CD4-positive, alpha-beta memory T cell (primary cell): ENCODE measurements around the gene ZNF133. TPM values are rescaled to one million over a fixed set of nuclear protein-coding genes. Genes with fewer than 3 reads are reported as not detected.
"Not testable (repeated sequence)": the region's sequence is repeated elsewhere in the genome, so short reads cannot be mapped to it uniquely, and the experiment has no call there.

Experiments used
- CTCF ChIA-PET: fragments of 350-600 bp; sonication (Branson Sonifier 250); formaldehyde crosslinking; loops from one replicate; lab custom pipeline; 2021; ENCODE audit warnings: inconsistent platforms; ENCODE audit not compliant: partially characterized antibody; lab: Charles Lee
- POLR2A ChIA-PET: fragments of 350-600 bp; sonication (Branson Sonifier 250); formaldehyde crosslinking; loops from one replicate; lab custom pipeline; 2021; ENCODE audit not compliant: partially characterized antibody; lab: Charles Lee
- DNase-seq, 5 donors: peaks; one replicate each; pipeline versions ENCODE4 v3.0.0 to v3.0.0-alpha.2; 2020 to 2022; ENCODE audit warnings: mixed read lengths in 1 of 5
- H3K27ac ChIP-seq: one replicate; pipeline ENCODE4 v1.7.0; 2013; ENCODE audit warnings: low read depth, low read length
- H3K27me3 ChIP-seq: 2 replicates; pipeline ENCODE4 v1.7.0; 2013; ENCODE audit warnings: mild to moderate bottlenecking, low read length, moderate library complexity; ENCODE audit not compliant: insufficient read depth
- H3K36me3 ChIP-seq: 2 replicates; pipeline ENCODE4 v1.7.0; 2013; ENCODE audit warnings: mild to moderate bottlenecking, low read length, moderate library complexity; ENCODE audit not compliant: insufficient read depth
- H3K4me1 ChIP-seq: 2 replicates; pipeline ENCODE4 v1.7.0; 2013; ENCODE audit warnings: mild to moderate bottlenecking, low read length, moderate library complexity; ENCODE audit not compliant: insufficient read depth
- H3K4me3 ChIP-seq, 2 donors: one replicate each; pipeline ENCODE4 v1.7.0; 2013; ENCODE audit warnings: low read length in 2 of 2, mild to moderate bottlenecking in 1 of 2
- H3K9me3 ChIP-seq, 2 donors: one replicate each; pipeline ENCODE4 v1.7.0; 2013; ENCODE audit warnings: low read length in 2 of 2, control low read depth in 1 of 2; ENCODE audit not compliant: control insufficient read depth in 1 of 2
- H3K27ac Mint-ChIP-seq, 7 donors: one replicate each; pipeline ENCODE4 v1.8.0; 2020 to 2021; ENCODE audit warnings: mixed read lengths in 7 of 7, mild to moderate bottlenecking in 6 of 7, inconsistent platforms in 3 of 7, moderate library complexity in 3 of 7
- H3K27me3 Mint-ChIP-seq, 2 donors: one replicate each; pipeline ENCODE4 v1.8.0; 2020 to 2021; ENCODE audit warnings: mixed read lengths in 2 of 2
- H3K36me3 Mint-ChIP-seq, 2 donors: one replicate each; pipeline ENCODE4 v1.8.0; 2020 to 2021; ENCODE audit warnings: mixed read lengths in 2 of 2, inconsistent platforms in 1 of 2, mild to moderate bottlenecking in 1 of 2
- H3K4me1 Mint-ChIP-seq, 4 donors: one replicate each; pipeline ENCODE4 v1.8.0; 2020 to 2021; ENCODE audit warnings: mixed read lengths in 4 of 4, mild to moderate bottlenecking in 1 of 4
- H3K4me3 Mint-ChIP-seq, 8 donors: one replicate each; pipeline ENCODE4 v1.8.0; 2020 to 2021; ENCODE audit warnings: mixed read lengths in 8 of 8, mild to moderate bottlenecking in 7 of 8, moderate library complexity in 6 of 8, inconsistent platforms in 3 of 8
- H3K9me3 Mint-ChIP-seq, 8 donors: one replicate each; pipeline ENCODE4 v1.8.0; 2020 to 2021; ENCODE audit warnings: mixed read lengths in 8 of 8, mild to moderate bottlenecking in 5 of 8, inconsistent platforms in 3 of 8, moderate library complexity in 1 of 8
- intact Hi-C: fragments of 100-400 bp; cut with micrococcal nuclease; formaldehyde crosslinking; loops from one replicate; pipeline ENCODE4 v1.15.1; 2023
- polyA plus RNA-seq, 2 donors: library from polyadenylated mRNA; unstranded; fragments of 300-500 nt; fragmentation: Illumina TruSeq; gene quantifications; one replicate each; pipeline ENCODE4 v1.2.3, GENCODE V29; 2021
- total RNA-seq, 2 experiments: library from RNA; stranded (reverse); gene quantifications; one replicate each; pipeline ENCODE4 v1.2.3, GENCODE V29; 2021

Gene ZNF133
- total and polyA plus RNA-seq, 4 experiments from 2014 or later, result 4.0 to 11.8 (median 8.9) TPM

GRCh38 chr20:18321316-18321715, 33.0 kb downstream of the ZNF133 start:
- DNase-seq, result no peak
- H3K4me1 Mint-ChIP-seq, result no peaks in the 10 kb centered on the region
- no peak overlapping the region for H3K4me3 ChIP-seq
- ChIA-PET POLR2A (no interaction called here), CTCF (interaction anchor here (0.6 kb wide), 1 partner anchor 490 kb away, joined by 3 read pairs; no protein-coding TSS in a partner anchor)
- no peaks in the 10 kb centered on the region for H3K36me3 ChIP-seq
- H3K36me3 Mint-ChIP-seq, result peaks cover 0 to 17% of the 10 kb centered on the region in 2 donors
- H3K9me3 Mint-ChIP-seq, result peaks cover 0 to 6% (median under 1%) of the 10 kb centered on the region in 8 donors
- H3K27me3 Mint-ChIP-seq, result no peaks in the 10 kb centered on the region
- H3K27me3 ChIP-seq, result no peaks in the 10 kb centered on the region
- intact Hi-C loops, result no loop called here
- no peak overlapping the region for H3K4me3 Mint-ChIP-seq
- no peak overlapping the region for H3K27ac ChIP-seq
- no peaks in the 10 kb centered on the region for H3K9me3 ChIP-seq
- H3K27ac Mint-ChIP-seq, result no peak overlapping the region
- no peaks in the 10 kb centered on the region for H3K4me1 ChIP-seq

DNA sequence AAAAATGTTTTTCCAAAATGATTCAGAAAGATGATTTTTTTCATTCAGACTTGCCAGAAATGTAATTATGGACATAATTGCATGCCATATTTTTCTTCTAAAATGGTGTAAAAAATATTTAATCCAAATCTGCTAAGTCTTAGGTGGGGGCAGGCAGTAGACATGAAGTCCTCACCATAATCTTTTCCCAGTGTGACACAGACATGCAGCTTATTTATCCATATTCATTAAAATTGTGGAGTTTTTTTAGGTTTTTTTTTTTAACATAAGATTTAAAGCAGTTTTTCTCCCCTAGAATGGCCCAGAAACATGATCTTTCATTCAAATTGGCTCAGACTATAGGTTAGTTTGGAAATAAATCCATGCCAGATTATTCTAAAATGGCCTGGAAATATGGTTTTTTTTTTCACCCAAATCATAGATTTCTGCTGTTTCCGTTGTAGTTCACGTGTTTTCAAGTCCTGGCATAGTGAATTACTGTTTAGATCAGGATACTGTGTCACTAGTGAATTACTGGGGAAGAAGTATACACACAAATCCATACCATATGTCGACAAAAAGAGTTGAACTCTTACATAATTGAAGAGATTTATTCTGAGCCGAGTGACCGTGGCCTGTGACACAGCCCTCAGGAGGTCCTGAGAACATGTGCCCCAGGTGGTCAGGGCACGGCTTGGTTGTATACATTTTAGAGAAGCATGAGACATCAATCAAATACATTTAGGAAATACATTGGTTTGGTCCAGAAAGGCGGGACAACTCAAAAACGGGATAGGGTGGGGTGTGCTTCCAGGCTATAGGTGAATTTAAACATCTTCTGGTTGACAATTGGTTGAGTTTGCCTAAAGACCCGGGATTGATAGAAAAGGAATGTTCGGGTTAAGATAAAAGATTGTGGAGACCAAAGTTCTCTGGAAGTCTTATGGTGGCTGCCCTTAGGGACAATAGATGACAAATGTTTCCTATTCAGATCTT, 33.9 kb downstream of the ZNF133 start:
- ChIA-PET POLR2A (no interaction called here), CTCF (no interaction called here)
- Mint-ChIP-seq H3K36me3 (peaks cover 0 to 11% of the 10 kb centered on the region in 2 donors), H3K27ac (peak overlapping the region in 1 of 7 donors; percentile 63), H3K27me3 (no peaks in the 10 kb centered on the region), H3K4me3 (no peak overlapping the region), H3K4me1 (no peaks in the 10 kb centered on the region), H3K9me3 (peaks cover 0 to 13% (median 5%) of the 10 kb centered on the region in 8 donors)
- Histone ChIP-seq H3K27ac (no peak overlapping the region), H3K36me3 (no peaks in the 10 kb centered on the region), H3K9me3 (no peaks in the 10 kb centered on the region), H3K4me3 (no peak overlapping the region), H3K27me3 (no peaks in the 10 kb centered on the region), H3K4me1 (no peaks in the 10 kb centered on the region)
- no peak for DNase-seq
- intact Hi-C loops, result no loop called here

DNA sequence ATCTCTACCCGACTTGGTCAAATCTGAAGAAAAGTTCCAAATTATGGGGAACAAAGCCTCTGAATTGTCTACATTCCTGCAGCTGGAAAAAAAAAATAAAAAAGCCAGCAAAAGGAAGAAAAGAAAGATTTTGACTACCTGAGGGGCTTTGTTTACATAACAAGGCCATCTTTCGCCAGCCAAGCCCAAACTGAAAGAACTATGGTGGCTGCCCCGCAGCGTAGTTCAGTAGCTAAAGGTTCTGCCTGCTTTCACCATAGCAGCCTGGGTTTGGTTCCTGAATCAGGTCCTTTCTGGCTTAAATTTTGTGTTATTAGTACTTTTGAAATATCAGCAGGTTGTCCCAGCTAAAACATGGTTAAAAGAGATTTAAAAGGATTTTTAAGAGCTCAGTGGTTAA, 35.4 kb downstream of the ZNF133 start:
- CTCF ChIA-PET, result no interaction called here
- Histone ChIP-seq H3K4me1 (no peaks in the 10 kb centered on the region), H3K27me3 (no peaks in the 10 kb centered on the region), H3K9me3 (no peaks in the 10 kb centered on the region), H3K27ac (no peak overlapping the region), H3K36me3 (no peaks in the 10 kb centered on the region), H3K4me3 (no peak overlapping the region)
- Mint-ChIP-seq H3K4me3 (no peak overlapping the region), H3K27me3 (no peaks in the 10 kb centered on the region), H3K36me3 (peaks cover 1 to 3% of the 10 kb centered on the region in 2 donors), H3K4me1 (no peaks in the 10 kb centered on the region), H3K9me3 (peaks cover 0 to 23% (median 9%) of the 10 kb centered on the region in 8 donors), H3K27ac (no peak overlapping the region)
- POLR2A ChIA-PET, result no interaction called here
- no peak for DNase-seq
- intact Hi-C loops, result no loop called here

DNA sequence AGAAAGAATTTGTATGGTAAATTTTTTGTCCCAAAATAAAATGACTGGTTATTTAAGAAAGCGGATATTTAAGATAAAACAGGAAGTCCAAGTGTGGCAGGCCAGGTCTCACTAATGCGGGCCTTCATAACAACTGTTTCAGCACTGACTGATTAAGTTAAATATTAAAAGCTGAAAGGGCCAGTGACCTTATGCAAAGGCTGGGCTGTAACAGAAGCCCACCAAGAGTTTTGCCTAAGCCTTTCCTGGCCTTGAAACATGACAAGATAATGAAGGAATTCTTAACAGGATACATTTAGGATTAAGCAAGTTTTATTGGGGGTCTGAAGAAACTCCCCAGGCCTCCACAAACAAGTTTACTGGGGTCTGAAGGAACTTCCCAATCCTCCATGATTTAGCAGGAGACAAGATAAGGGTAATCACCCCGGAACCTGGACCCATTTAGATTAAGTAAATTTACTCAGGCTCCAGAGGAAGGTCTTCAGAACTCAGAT, 36.3 kb downstream of the ZNF133 start:
- DNase-seq, result no peak
- H3K27ac Mint-ChIP-seq, result no peak overlapping the region
- H3K4me1 Mint-ChIP-seq, result no peaks in the 10 kb centered on the region
- H3K27me3 ChIP-seq, result no peaks in the 10 kb centered on the region
- peaks cover 0 to 31% (median 15%) of the 10 kb centered on the region in 8 donors for H3K9me3 Mint-ChIP-seq
- intact Hi-C loops, result no loop called here
- POLR2A ChIA-PET, result no interaction called here
- no peaks in the 10 kb centered on the region for H3K9me3 ChIP-seq
- H3K4me3 Mint-ChIP-seq, result no peak overlapping the region
- no peaks in the 10 kb centered on the region for H3K27me3 Mint-ChIP-seq
- H3K36me3 ChIP-seq, result no peaks in the 10 kb centered on the region
- CTCF ChIA-PET, result no interaction called here
- H3K36me3 Mint-ChIP-seq, result peaks cover 1 to 3% of the 10 kb centered on the region in 2 donors
- H3K4me1 ChIP-seq, result no peaks in the 10 kb centered on the region
- no peak overlapping the region for H3K27ac ChIP-seq
- H3K4me3 ChIP-seq, result no peak overlapping the region

DNA sequence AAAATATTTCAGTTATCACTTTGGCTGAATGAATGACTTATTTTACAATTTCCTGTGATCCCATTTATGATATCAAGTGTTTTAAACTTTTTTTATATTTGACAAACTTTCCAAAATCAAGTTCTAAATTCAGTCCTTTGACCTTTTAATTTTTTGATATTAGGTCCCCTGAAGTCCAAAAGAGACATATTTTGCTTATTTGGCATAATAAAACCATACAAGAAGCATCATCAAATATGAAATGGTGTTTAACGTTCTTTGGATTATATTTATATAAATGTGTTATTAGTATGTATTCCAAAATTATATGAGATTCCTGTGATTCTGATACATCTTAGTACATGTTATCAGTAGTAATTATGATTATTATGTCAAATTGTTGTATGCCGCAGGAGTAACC, 38.7 kb downstream of the ZNF133 start:
- CTCF ChIA-PET, result no interaction called here
- peaks cover 0 to 55% (median 34%) of the 10 kb centered on the region in 8 donors for H3K9me3 Mint-ChIP-seq

GRCh38 chr20:18331694-18332093, 43.4 kb downstream of the ZNF133 start:
- Histone ChIP-seq H3K4me1 (no peaks in the 10 kb centered on the region), H3K9me3 (peaks cover 0 to 4% of the 10 kb centered on the region in 2 donors), H3K27me3 (no peaks in the 10 kb centered on the region), H3K4me3 (no peak overlapping the region), H3K27ac (no peak overlapping the region), H3K36me3 (no peaks in the 10 kb centered on the region)
- H3K36me3 Mint-ChIP-seq, result peaks cover 3 to 9% of the 10 kb centered on the region in 2 donors
- DNase-seq, result no peak
- H3K27me3 Mint-ChIP-seq, result no peaks in the 10 kb centered on the region
- no peaks in the 10 kb centered on the region for H3K4me1 Mint-ChIP-seq
- ChIA-PET POLR2A (no interaction called here), CTCF (no interaction called here)
- intact Hi-C loops, result no loop called here
- peaks cover 0 to 76% (median 50%) of the 10 kb centered on the region in 8 donors for H3K9me3 Mint-ChIP-seq
- no peak overlapping the region for H3K4me3 Mint-ChIP-seq
- H3K27ac Mint-ChIP-seq, result no peak overlapping the region

More for the DNA sequence above, 38.7 kb downstream of the ZNF133 start:
- Mint-ChIP-seq H3K36me3 (peaks cover 3 to 9% of the 10 kb centered on the region in 2 donors), H3K4me3 (no peak overlapping the region), H3K4me1 (no peaks in the 10 kb centered on the region), H3K27me3 (no peaks in the 10 kb centered on the region), H3K27ac (no peak overlapping the region)
- POLR2A ChIA-PET, result no interaction called here
- Histone ChIP-seq H3K27ac (no peak overlapping the region), H3K9me3 (peaks cover 0 to 4% of the 10 kb centered on the region in 2 donors), H3K4me1 (no peaks in the 10 kb centered on the region), H3K4me3 (no peak overlapping the region), H3K27me3 (no peaks in the 10 kb centered on the region), H3K36me3 (no peaks in the 10 kb centered on the region)
- DNase-seq, result no peak
- intact Hi-C loops, result no loop called here

DNA sequence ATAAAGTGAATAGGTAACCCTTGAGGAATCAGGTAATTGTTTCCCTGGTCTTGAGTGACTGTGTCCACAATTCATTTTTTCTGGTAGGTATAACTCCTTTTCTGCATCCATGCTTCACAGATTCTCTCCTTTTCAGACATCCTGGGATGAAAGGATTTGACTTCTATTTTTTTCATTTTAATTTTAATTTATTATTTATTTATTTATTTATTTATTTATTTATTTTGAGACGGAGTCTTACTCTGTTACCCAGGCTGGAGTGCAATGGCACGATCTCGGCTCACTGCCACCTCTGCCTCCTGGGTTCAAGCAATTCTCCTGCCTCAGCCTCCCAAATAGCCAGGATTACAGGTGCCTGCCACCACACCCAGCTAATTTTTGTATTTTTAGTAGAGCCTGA, 61.4 kb downstream of the ZNF133 start:
- H3K9me3 ChIP-seq, CTCF ChIA-PET, intact Hi-C loops, H3K36me3 Mint-ChIP-seq, H3K36me3 ChIP-seq, H3K4me1 Mint-ChIP-seq, H3K4me3 Mint-ChIP-seq, H3K4me1 ChIP-seq, H3K4me3 ChIP-seq, H3K27me3 ChIP-seq, H3K27ac Mint-ChIP-seq, POLR2A ChIA-PET, DNase-seq, H3K9me3 Mint-ChIP-seq, H3K27ac ChIP-seq: not testable (repeated sequence)
- peaks cover 10 to 14% of the 10 kb centered on the region in 2 donors for H3K27me3 Mint-ChIP-seq
